ENCODE measurements around the gene BEND2. TPM values are rescaled to one million over a fixed set of nuclear protein-coding genes. Genes with fewer than 3 reads are reported as not detected.

Gene BEND2
- total and polyA plus RNA-seq, 10 of the 15 experiments (the other 5 are each of a cell fraction or from before 2014, with no cell fraction given): not detected

- Histone ChIP-seq H3K4me2 (ENCODE audit: control insufficient read depth, insufficient read depth) (no peak overlapping the region), H3K4me1 (ENCODE audit: control insufficient read depth, insufficient read depth, low read length) (no peaks in the 10 kb centered on the region), H4K20me1 (ENCODE audit: control insufficient read depth, insufficient read depth) (no peaks in the 10 kb centered on the region), H2AFZ (ENCODE audit: control insufficient read depth, low read depth, low read length) (no peak overlapping the region), H3K36me3 (ENCODE audit: control insufficient read depth in 2 of 2, insufficient read depth in 2 of 2, low read length in 1 of 2) (no peaks in the 10 kb centered on the region), H3K79me2 (ENCODE audit: control insufficient read depth, insufficient read depth, low read length) (no peaks in the 10 kb centered on the region), H3K27me3 (replicated peaks in 1 of 2; ENCODE audit: control insufficient read depth in 2 of 2, insufficient read depth in 2 of 2, low read length in 1 of 2) (no peaks in the 10 kb centered on the region), H3K4me3 (no peak overlapping the region), H3K9me3 (replicated peaks; ENCODE audit: control insufficient read depth, insufficient read depth, low read length) (no peaks in the 10 kb centered on the region), H3K9ac (ENCODE audit: control insufficient read depth, insufficient read depth, low read length) (no peak overlapping the region), H3K27ac (ENCODE audit: control insufficient read depth, insufficient read depth) (no peak overlapping the region)
- ChIA-PET POLR2A (no interaction called here), RAD21 (ENCODE audit: unreplicated experiment) (no interaction called here), CTCF (no interaction called here), SMC1A (ENCODE audit: uncharacterized antibody, unreplicated experiment) (no interaction called here)
- DNase-seq (ENCODE audit: low read depth, low spot score): no peak
- FAIRE-seq: no peak
- BruUV-seq (replicated peaks): no TSS peak
- in situ Hi-C loops (cut with MboI) (no loop called here), intact Hi-C loops (cut with micrococcal nuclease; ENCODE audit: unreplicated experiment) (no loop called here)
- no peak for ATAC-seq
- 21% methylated on average over 5 of the region's 5 CpGs for WGBS (ENCODE audit: insufficient coverage, insufficient replicate concordance, low lambda C conversion rate, missing lambda C conversion rate)
- TF ChIP-seq ZBTB40 (IDR thresholded peaks at IDR 0.05; ENCODE audit: borderline replicate concordance) (no peak), CBX3 (IDR thresholded peaks at IDR 0.05; ENCODE audit: borderline replicate concordance, low read depth) (no peak), NRF1 (conservative IDR thresholded peaks at IDR 0.05; ENCODE audit: low read depth, low read length) (no peak), SMAD5 (IDR thresholded peaks at IDR 0.05; ENCODE audit: low read depth) (no peak), TCF3 (IDR thresholded peaks at IDR 0.05; ENCODE audit: borderline replicate concordance, insufficient read depth, low read depth, low read length) (no peak), MYB (IDR thresholded peaks at IDR 0.05; ENCODE audit: borderline replicate concordance, low read depth, low read length) (no peak), RELA (IDR thresholded peaks at IDR 0.05; ENCODE audit: borderline replicate concordance, partially characterized antibody) (no peak), ZNF217 (IDR thresholded peaks at IDR 0.05) (no peak), PML (IDR thresholded peaks at IDR 0.05; ENCODE audit: low read length) (no peak), USF2 (IDR thresholded peaks at IDR 0.05; ENCODE audit: borderline replicate concordance, low read depth, low read length) (no peak), NFXL1 (IDR thresholded peaks at IDR 0.05; ENCODE audit: borderline replicate concordance) (no peak), NFIC (IDR thresholded peaks at IDR 0.05; ENCODE audit: low read depth, low read length) (no peak), ZNF207 (IDR thresholded peaks at IDR 0.05; ENCODE audit: borderline replicate concordance) (no peak), KDM1A (IDR thresholded peaks at IDR 0.05; ENCODE audit: borderline replicate concordance) (no peak), TAF1 (IDR thresholded peaks at IDR 0.05; ENCODE audit: borderline replicate concordance, low read depth, low read length) (no peak), CTCF (IDR thresholded peaks at IDR 0.05 in 2 of 3, conservative IDR thresholded peaks at IDR 0.05 in 1 of 3; ENCODE audit: control insufficient read depth in 2 of 3, extremely low read depth in 1 of 3, insufficient read depth in 1 of 3, low read depth in 3 of 3, low read length in 3 of 3) (no peak), SIN3A (IDR thresholded peaks at IDR 0.05; ENCODE audit: low read depth, low read length) (no peak), PAX8 (IDR thresholded peaks at IDR 0.05) (no peak), KAT2A (conservative IDR thresholded peaks at IDR 0.05; ENCODE audit: control insufficient read depth, low read depth, low read length) (no peak)
Measured at GRCh38 chrX:18174971-18175370, 45.7 kb downstream of the BEND2 start.

All from GM12878 (cell line).